Measurements from ENCODE around the gene SCUBE2.
A peak's percentile ranks its signal among the peaks of the same experiment; 100 is the strongest.

The SCUBE2 gene

GRCh38 chr11:9123595-9124304 lies 32.4 kb upstream of the SCUBE2 start:
- TF ChIP-seq, protein P1, sequence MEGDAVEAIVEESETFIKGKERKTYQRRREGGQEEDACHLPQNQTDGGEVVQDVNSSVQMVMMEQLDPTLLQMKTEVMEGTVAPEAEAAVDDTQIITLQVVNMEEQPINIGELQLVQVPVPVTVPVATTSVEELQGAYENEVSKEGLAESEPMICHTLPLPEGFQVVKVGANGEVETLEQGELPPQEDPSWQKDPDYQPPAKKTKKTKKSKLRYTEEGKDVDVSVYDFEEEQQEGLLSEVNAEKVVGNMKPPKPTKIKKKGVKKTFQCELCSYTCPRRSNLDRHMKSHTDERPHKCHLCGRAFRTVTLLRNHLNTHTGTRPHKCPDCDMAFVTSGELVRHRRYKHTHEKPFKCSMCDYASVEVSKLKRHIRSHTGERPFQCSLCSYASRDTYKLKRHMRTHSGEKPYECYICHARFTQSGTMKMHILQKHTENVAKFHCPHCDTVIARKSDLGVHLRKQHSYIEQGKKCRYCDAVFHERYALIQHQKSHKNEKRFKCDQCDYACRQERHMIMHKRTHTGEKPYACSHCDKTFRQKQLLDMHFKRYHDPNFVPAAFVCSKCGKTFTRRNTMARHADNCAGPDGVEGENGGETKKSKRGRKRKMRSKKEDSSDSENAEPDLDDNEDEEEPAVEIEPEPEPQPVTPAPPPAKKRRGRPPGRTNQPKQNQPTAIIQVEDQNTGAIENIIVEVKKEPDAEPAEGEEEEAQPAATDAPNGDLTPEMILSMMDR (IDR thresholded peaks at IDR 0.05; ENCODE audit: low read depth, low read length, missing control alignments), result no peak
- H3K4me3 ChIP-seq (ENCODE audit: low read depth, low read length), result no peak overlapping the region

GRCh38 chr11:9121469-9121796 lies 30.0 kb upstream of the SCUBE2 start:
- TF ChIP-seq, protein P1 (IDR thresholded peaks at IDR 0.05; ENCODE audit: low read depth, low read length, missing control alignments), result no peak
- no peak for DNase-seq (ENCODE audit: low read depth)
- H3K4me3 ChIP-seq (ENCODE audit: low read depth, low read length), result no peak overlapping the region

More at GRCh38 chr11:9123595-9124304, 32.4 kb upstream of the SCUBE2 start:
- DNase-seq (ENCODE audit: low read depth), result no peak

GRCh38 chr11:9120664-9121468 lies 29.5 kb upstream of the SCUBE2 start:
- DNase-seq (ENCODE audit: low read depth), result no peak
- H3K4me3 ChIP-seq (ENCODE audit: low read depth, low read length), result no peak overlapping the region
- TF ChIP-seq, protein P1 (IDR thresholded peaks at IDR 0.05; ENCODE audit: low read depth, low read length, missing control alignments), result peak; percentile 39

GRCh38 chr11:9118277-9118676 lies 26.9 kb upstream of the SCUBE2 start:
- TF ChIP-seq, protein P1 (IDR thresholded peaks at IDR 0.05; ENCODE audit: low read depth, low read length, missing control alignments), result no peak
- no peak for DNase-seq (ENCODE audit: low read depth)
- H3K4me3 ChIP-seq (ENCODE audit: low read depth, low read length), result no peak overlapping the region

- DNase-seq (ENCODE audit: low read depth), result no peak
- TF ChIP-seq, protein P1 (IDR thresholded peaks at IDR 0.05; ENCODE audit: low read depth, low read length, missing control alignments), result no peak
- H3K4me3 ChIP-seq (ENCODE audit: low read depth, low read length), result no peak overlapping the region
Measured at GRCh38 chr11:9112075-9112474, 20.7 kb upstream of the SCUBE2 start.

DNA sequence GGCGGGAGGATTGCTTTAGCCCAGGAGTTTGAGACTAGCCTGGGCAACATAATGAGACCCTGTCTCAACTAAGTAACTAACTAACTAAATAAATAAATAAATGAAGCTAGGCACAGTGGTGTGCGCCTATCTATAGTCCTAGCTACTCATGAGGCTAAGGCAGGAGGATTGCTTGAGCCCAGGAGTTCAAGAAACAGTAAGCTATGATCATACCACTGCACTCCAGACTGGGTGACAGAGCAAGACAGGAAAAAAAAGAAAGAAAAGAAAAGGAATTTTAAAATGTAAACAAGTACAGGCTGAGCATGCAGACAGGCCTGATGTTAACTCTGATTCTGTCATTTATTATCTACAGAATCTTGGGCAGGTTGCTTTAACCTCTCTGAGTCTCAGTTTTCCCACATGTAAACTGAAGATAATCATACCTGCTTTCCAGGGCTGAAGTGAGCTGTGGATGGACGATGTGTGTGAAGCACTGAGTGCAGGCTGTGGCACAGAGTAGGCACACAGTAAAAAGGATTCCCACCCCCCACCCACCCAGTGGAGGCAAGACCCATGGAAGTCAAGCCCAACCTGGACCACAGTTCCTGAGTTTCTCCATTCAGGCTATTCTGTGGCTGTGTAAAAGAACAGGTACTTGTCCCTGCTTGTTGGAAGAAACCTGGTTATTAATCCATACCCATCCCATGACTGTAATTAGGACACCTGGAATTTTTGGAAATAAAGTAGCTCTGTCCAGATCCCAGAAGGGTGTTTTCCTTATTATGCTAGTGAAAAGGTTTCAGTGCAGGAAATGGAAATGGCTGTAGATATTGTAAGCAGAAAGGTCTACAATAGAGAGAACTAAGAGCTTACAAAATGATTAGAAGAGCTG lies 18.7 kb upstream of the SCUBE2 start:
- no peak for DNase-seq (ENCODE audit: low read depth)
- H3K4me3 ChIP-seq (ENCODE audit: low read depth, low read length), result no peak overlapping the region
- TF ChIP-seq, protein P1 (IDR thresholded peaks at IDR 0.05; ENCODE audit: low read depth, low read length, missing control alignments), result no peak
